ENCODE measurements around the gene CEMP1. TPM values are rescaled to one million over a fixed set of nuclear protein-coding genes. Genes with fewer than 3 reads are reported as not detected.
"Not testable (repeated sequence)": the region's sequence is repeated elsewhere in the genome, so short reads cannot be mapped to it uniquely, and the experiment has no call there.

CEMP1 gene
- 0.14 to 0.32 TPM (median 0.15 TPM) in 3 replicates for total RNA-seq (2021)
- percentile 30 among the genes with signal in this experiment for Bru-seq, nascent RNA
- long read RNA-seq, experiment 1 = 0 reads
- long read RNA-seq, experiment 2 = 0 reads
- long read RNA-seq, experiment 3 = 0 reads

- ChIA-PET POLR2A (interaction anchor here (0.6 to 2.4 kb wide), 6 partner anchors 12 to 72 kb away, joined by 3 to 17 read pairs (median 4); partner anchors contain the start of genes AMDHD2 and TBC1D24), CTCF (interaction anchor here (0.8 to 1.4 kb wide), 7 partner anchors 11 to 527 kb away, joined by 3 to 8 read pairs (median 4); partner anchors contain the start of genes AMDHD2, ECI1 and TEDC2)
- H3K27ac Mint-ChIP-seq = peak within 1 kb of the TSS; percentile 98
- no peaks in the 10 kb centered on the region for H3K9me3 Mint-ChIP-seq
- no peak for DNase-seq (ENCODE audit: low spot score)
- peaks cover 8% of the 10 kb centered on the region; the same call in 1 of the 2 replicates for H3K27me3 Mint-ChIP-seq (ENCODE audit: low read depth)
- TF ChIP-seq GRHL2 (CRISPR knock-in tag; IDR thresholded peaks at IDR 0.05; ENCODE audit: insufficient replicate concordance, severe bottlenecking) (no peak), MAX (CRISPR knock-in tag; IDR thresholded peaks at IDR 0.05) (no peak), FOXP1 (CRISPR knock-in tag; IDR thresholded peaks at IDR 0.05; ENCODE audit: borderline replicate concordance) (no peak), SOX15 (CRISPR knock-in tag; IDR thresholded peaks at IDR 0.05) (no peak)
- ATAC-seq = peak; percentile 7
- H3K4me3 Mint-ChIP-seq = peak within 1 kb of the TSS; percentile 94
- H3K36me3 Mint-ChIP-seq = no peaks in the 10 kb centered on the region; the same call in 1 of the 2 replicates
- H3K4me1 Mint-ChIP-seq = 0 out of 2 replicates have a peak, but pooled peaks cover 5% of the 10 kb centered on the region
Measured at GRCh38 chr16:2531371-2531695, at the start of gene CEMP1. Gene CEMP1 (minus strand): TSS chr16:2531408. CDS start chr16:2531073, 335 bp downstream.

GRCh38 chr16:2580818-2581217 lies 49.6 kb upstream of the CEMP1 start:
- DNase-seq (ENCODE audit: low spot score); H3K36me3 Mint-ChIP-seq; H3K4me1 Mint-ChIP-seq; POLR2A ChIA-PET; ATAC-seq; CTCF ChIA-PET; H3K4me3 Mint-ChIP-seq; H3K27me3 Mint-ChIP-seq (ENCODE audit: low read depth); H3K9me3 Mint-ChIP-seq; H3K27ac Mint-ChIP-seq: not testable (repeated sequence)

GRCh38 chr16:2580143-2580542 lies 48.9 kb upstream of the CEMP1 start:
- POLR2A ChIA-PET; H3K9me3 Mint-ChIP-seq; H3K27me3 Mint-ChIP-seq (ENCODE audit: low read depth); H3K4me3 Mint-ChIP-seq; CTCF ChIA-PET; H3K27ac Mint-ChIP-seq; H3K36me3 Mint-ChIP-seq; H3K4me1 Mint-ChIP-seq: not testable (repeated sequence)
- ATAC-seq (peak; percentile 90), DNase-seq (ENCODE audit: low spot score) (peak; percentile 62)

- H3K36me3 Mint-ChIP-seq; CTCF ChIA-PET; DNase-seq (ENCODE audit: low spot score); H3K27ac Mint-ChIP-seq; ATAC-seq; H3K27me3 Mint-ChIP-seq (ENCODE audit: low read depth); H3K9me3 Mint-ChIP-seq; H3K4me3 Mint-ChIP-seq; POLR2A ChIA-PET; H3K4me1 Mint-ChIP-seq: not testable (repeated sequence)
Measured at GRCh38 chr16:2578905-2579304, 47.7 kb upstream of the CEMP1 start.

- CTCF ChIA-PET; H3K4me1 Mint-ChIP-seq; H3K9me3 Mint-ChIP-seq; H3K4me3 Mint-ChIP-seq; H3K27me3 Mint-ChIP-seq (ENCODE audit: low read depth); DNase-seq (ENCODE audit: low spot score); POLR2A ChIA-PET; ATAC-seq; H3K27ac Mint-ChIP-seq; H3K36me3 Mint-ChIP-seq: not testable (repeated sequence)
Measured at GRCh38 chr16:2577044-2577443, 45.8 kb upstream of the CEMP1 start.

GRCh38 chr16:2575839-2576238 lies 44.6 kb upstream of the CEMP1 start:
- POLR2A ChIA-PET; H3K36me3 Mint-ChIP-seq; H3K27me3 Mint-ChIP-seq (ENCODE audit: low read depth); CTCF ChIA-PET; DNase-seq (ENCODE audit: low spot score); ATAC-seq; H3K4me1 Mint-ChIP-seq; H3K4me3 Mint-ChIP-seq; H3K9me3 Mint-ChIP-seq; H3K27ac Mint-ChIP-seq: not testable (repeated sequence)

- H3K27me3 Mint-ChIP-seq (ENCODE audit: low read depth); CTCF ChIA-PET; POLR2A ChIA-PET; DNase-seq (ENCODE audit: low spot score); H3K4me3 Mint-ChIP-seq; H3K27ac Mint-ChIP-seq; ATAC-seq; H3K9me3 Mint-ChIP-seq; H3K4me1 Mint-ChIP-seq; H3K36me3 Mint-ChIP-seq: not testable (repeated sequence)
Measured at GRCh38 chr16:2572704-2573103, 41.5 kb upstream of the CEMP1 start.

GRCh38 chr16:2568573-2568972 lies 37.4 kb upstream of the CEMP1 start:
- ATAC-seq; H3K27me3 Mint-ChIP-seq (ENCODE audit: low read depth); POLR2A ChIA-PET; H3K27ac Mint-ChIP-seq; H3K4me1 Mint-ChIP-seq; H3K9me3 Mint-ChIP-seq; H3K36me3 Mint-ChIP-seq; CTCF ChIA-PET; H3K4me3 Mint-ChIP-seq; DNase-seq (ENCODE audit: low spot score): not testable (repeated sequence)

GRCh38 chr16:2567506-2567905 lies 36.3 kb upstream of the CEMP1 start:
- DNase-seq (ENCODE audit: low spot score); H3K27me3 Mint-ChIP-seq (ENCODE audit: low read depth); H3K4me1 Mint-ChIP-seq; H3K9me3 Mint-ChIP-seq; H3K27ac Mint-ChIP-seq; H3K36me3 Mint-ChIP-seq; H3K4me3 Mint-ChIP-seq; CTCF ChIA-PET; ATAC-seq; POLR2A ChIA-PET: not testable (repeated sequence)
